ENCODE results near the gene RNF31. TPM values are rescaled to one million over a fixed set of nuclear protein-coding genes. Genes with fewer than 3 reads are reported as not detected.
A peak's percentile ranks its signal among the peaks of the same experiment; 100 is the strongest.

The RNF31 gene
- total and polyA plus RNA-seq, 2 donors (not counting 3 experiments of a cell fraction or from before 2014, with no cell fraction given), result 32.3 to 69.7 TPM

DNA sequence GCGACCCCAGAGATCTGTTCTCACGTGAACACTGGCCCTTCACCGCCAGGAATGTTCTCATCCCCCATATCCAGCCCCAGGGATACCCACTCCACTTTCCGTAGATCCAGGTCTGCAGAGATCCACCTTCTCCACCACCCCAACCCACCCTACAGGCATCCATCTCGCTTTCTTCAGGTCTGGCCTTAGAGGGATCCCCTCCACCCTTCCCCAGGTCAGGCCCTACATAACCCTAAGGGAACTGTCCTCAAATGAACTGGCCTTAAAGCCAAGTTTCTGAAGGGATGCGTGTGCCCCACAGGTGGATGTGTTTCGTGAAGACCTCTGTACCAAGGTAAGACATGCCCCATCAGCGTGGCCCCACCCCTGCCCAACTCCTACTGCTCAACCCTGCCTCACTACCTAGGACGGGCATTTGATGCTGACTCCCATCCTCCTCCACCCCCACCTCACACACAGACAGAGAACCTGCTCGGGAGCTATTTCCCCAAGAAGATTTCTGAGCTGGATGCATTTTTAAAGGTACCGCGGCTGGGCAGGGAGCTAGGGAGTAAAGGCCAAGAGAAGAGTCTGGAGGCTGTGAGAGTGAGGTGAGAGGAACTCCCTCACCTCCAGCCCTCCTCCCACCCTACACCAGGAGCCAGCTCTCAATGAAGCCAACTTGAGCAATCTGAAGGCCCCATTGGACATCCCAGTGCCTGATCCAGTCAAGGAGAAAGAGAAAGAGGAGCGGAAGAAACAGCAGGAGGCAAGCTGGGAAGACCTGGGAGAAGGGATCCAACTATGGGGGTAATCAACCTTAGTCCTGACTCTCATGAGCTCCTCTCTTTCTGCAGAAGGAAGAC is 10.4 kb upstream of the RNF31 start:
- Histone ChIP-seq H4K20me1 (replicated peaks; ENCODE audit: control insufficient read depth, extremely low read depth, insufficient read depth, low read length) (no peaks in the 10 kb centered on the region), H3K4me3 (replicated peaks in 1 of 3; ENCODE audit: insufficient read depth in 1 of 3, low read depth in 1 of 3, low read length in 3 of 3) (peak overlapping the region; percentile 56 to 93 (median 90)), H3K4me2 (ENCODE audit: insufficient read depth, low read length) (peak overlapping the region; percentile 63), H3K4me1 (ENCODE audit: control insufficient read depth, extremely low read depth, insufficient read depth, low read length) (peaks cover 15% of the 10 kb centered on the region), H3K27ac (ENCODE audit: insufficient read depth, low read depth, low read length) (no peak overlapping the region), H3K9me1 (replicated peaks; ENCODE audit: control insufficient read depth, extremely low read depth, insufficient read depth, low read length) (no peaks in the 10 kb centered on the region), H2AFZ (ENCODE audit: low read depth, low read length) (no peak overlapping the region), H3K9me3 (replicated peaks; ENCODE audit: control insufficient read depth, insufficient read depth, low read length) (no peaks in the 10 kb centered on the region), H3K27me3 (ENCODE audit: control insufficient read depth in 2 of 2, insufficient read depth in 2 of 2, low read length in 2 of 2) (no peaks in the 10 kb centered on the region), H3K36me3 (ENCODE audit: control insufficient read depth in 2 of 2, extremely low read depth in 1 of 2, insufficient read depth in 2 of 2, low read length in 2 of 2) (peaks cover 6 to 19% of the 10 kb centered on the region in 2 experiments), H3K9ac (replicated peaks; ENCODE audit: extremely low read depth, insufficient read depth, low read length) (peak overlapping the region; percentile 79), H3K79me2 (ENCODE audit: control insufficient read depth, insufficient read depth, low read length) (peaks cover 21% of the 10 kb centered on the region)
- CTCF ChIA-PET, result interaction anchor here (0.7 to 2.6 kb wide), 6 partner anchors 9 to 79 kb away, joined by 3 to 15 read pairs (median 10); partner anchors contain the start of genes DCAF11, IRF9, NRL and PSME2
- intact Hi-C loops (cut with micrococcal nuclease), result loop anchor here (1.0 kb wide), 3 partner anchors 10 to 42 kb away; partner anchors contain the start of genes DCAF11, NRL and RNF31
- dilution Hi-C loops (cut with MboI; ENCODE audit: extremely low pct_ligation_motif_present, low sequenced_read_pairs), result no loop called here
- BruUV-seq (replicated peaks), result no TSS peak
- POLR2A ChIA-PET, result interaction anchor here (0.7 to 1.2 kb wide), 3 partner anchors 10 to 22 kb away, joined by 3 to 10 read pairs (median 4); partner anchors contain the start of genes DCAF11, NRL, PSME2 and RNF31
- DNase-seq (ENCODE audit: low read depth, low spot score) (no peak), FAIRE-seq (no peak)
- TF ChIP-seq GATA2 (IDR thresholded peaks at IDR 0.05; ENCODE audit: insufficient read depth, insufficient read length, low read depth, low read length) (no peak), MAX (IDR thresholded peaks at IDR 0.05; ENCODE audit: insufficient read depth, insufficient read length) (no peak), FOS (IDR thresholded peaks at IDR 0.05; ENCODE audit: borderline replicate concordance, insufficient read depth, low read length) (no peak), POLR2A (IDR thresholded peaks at IDR 0.05; ENCODE audit: low read depth, low read length) (no peak), EZH2 (IDR thresholded peaks at IDR 0.05; ENCODE audit: borderline replicate concordance, low read depth, low read length, severe bottlenecking) (no peak)
- TF ChIP-seq, protein P1, sequence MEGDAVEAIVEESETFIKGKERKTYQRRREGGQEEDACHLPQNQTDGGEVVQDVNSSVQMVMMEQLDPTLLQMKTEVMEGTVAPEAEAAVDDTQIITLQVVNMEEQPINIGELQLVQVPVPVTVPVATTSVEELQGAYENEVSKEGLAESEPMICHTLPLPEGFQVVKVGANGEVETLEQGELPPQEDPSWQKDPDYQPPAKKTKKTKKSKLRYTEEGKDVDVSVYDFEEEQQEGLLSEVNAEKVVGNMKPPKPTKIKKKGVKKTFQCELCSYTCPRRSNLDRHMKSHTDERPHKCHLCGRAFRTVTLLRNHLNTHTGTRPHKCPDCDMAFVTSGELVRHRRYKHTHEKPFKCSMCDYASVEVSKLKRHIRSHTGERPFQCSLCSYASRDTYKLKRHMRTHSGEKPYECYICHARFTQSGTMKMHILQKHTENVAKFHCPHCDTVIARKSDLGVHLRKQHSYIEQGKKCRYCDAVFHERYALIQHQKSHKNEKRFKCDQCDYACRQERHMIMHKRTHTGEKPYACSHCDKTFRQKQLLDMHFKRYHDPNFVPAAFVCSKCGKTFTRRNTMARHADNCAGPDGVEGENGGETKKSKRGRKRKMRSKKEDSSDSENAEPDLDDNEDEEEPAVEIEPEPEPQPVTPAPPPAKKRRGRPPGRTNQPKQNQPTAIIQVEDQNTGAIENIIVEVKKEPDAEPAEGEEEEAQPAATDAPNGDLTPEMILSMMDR (IDR thresholded peaks at IDR 0.05; ENCODE audit: extremely low read depth in 1 of 2, insufficient read depth in 1 of 2, low read depth in 1 of 2, low read length in 2 of 2), result no peak
